Lower leg skin (tissue), 3 donors: ENCODE results near the gene CLSTN1.

Experiments used
- POLR2A ChIP-seq, 2 donors: fragments of 450-650 bp; IDR thresholded peaks; one replicate each; pipeline ENCODE4 v1.6.1; 2016 to 2017; ENCODE audit warnings: antibody characterized with exemption in 2 of 2, mild to moderate bottlenecking in 1 of 2, moderate library complexity in 1 of 2
- TF ChIP-seq, protein P1 (sequence below), 3 donors: fragments of 450-650 bp; IDR thresholded peaks; one replicate each; pipeline ENCODE4 v1.5.1; 2016; ENCODE audit warnings: antibody characterized with exemption in 3 of 3, mild to moderate bottlenecking in 3 of 3, moderate library complexity in 2 of 3

- TF ChIP-seq POLR2A (IDR thresholded peaks at IDR 0.05) = no peak
- TF ChIP-seq, protein P1, sequence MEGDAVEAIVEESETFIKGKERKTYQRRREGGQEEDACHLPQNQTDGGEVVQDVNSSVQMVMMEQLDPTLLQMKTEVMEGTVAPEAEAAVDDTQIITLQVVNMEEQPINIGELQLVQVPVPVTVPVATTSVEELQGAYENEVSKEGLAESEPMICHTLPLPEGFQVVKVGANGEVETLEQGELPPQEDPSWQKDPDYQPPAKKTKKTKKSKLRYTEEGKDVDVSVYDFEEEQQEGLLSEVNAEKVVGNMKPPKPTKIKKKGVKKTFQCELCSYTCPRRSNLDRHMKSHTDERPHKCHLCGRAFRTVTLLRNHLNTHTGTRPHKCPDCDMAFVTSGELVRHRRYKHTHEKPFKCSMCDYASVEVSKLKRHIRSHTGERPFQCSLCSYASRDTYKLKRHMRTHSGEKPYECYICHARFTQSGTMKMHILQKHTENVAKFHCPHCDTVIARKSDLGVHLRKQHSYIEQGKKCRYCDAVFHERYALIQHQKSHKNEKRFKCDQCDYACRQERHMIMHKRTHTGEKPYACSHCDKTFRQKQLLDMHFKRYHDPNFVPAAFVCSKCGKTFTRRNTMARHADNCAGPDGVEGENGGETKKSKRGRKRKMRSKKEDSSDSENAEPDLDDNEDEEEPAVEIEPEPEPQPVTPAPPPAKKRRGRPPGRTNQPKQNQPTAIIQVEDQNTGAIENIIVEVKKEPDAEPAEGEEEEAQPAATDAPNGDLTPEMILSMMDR (IDR thresholded peaks at IDR 0.05) = no peak
Observed at GRCh38 chr1:9691108-9691445, 132.7 kb downstream of the CLSTN1 start.
